Nephron progenitor cell (in vitro differentiated cells): ENCODE measurements around the gene ALK.
A peak's percentile ranks its signal among the peaks of the same experiment; 100 is the strongest.

Source experiments
- DNase-seq: peaks from one replicate; pipeline ENCODE4 v3.0.0; 2021
- H3K27ac Mint-ChIP-seq: 2 replicates; pipeline ENCODE4 v1.8.0; 2021; ENCODE audit warnings: mild to moderate bottlenecking, moderate library complexity, mixed read lengths
- H3K27me3 Mint-ChIP-seq: 2 replicates; pipeline ENCODE4 v1.8.0; 2021; ENCODE audit warnings: mild to moderate bottlenecking, low read depth, mixed read lengths; ENCODE audit not compliant: poor library complexity
- H3K36me3 Mint-ChIP-seq: 2 replicates; pipeline ENCODE4 v1.8.0; 2021; ENCODE audit warnings: low read depth, mixed read lengths
- H3K4me1 Mint-ChIP-seq: 2 replicates; pipeline ENCODE4 v1.8.0; 2021; ENCODE audit warnings: mixed read lengths
- H3K4me3 Mint-ChIP-seq: 2 replicates; pipeline ENCODE4 v1.8.0; 2021; ENCODE audit warnings: mild to moderate bottlenecking, moderate library complexity, mixed read lengths
- H3K9me3 Mint-ChIP-seq: 2 replicates; pipeline ENCODE4 v1.8.0; 2021; ENCODE audit warnings: mild to moderate bottlenecking, moderate library complexity, mixed read lengths
- CTCF ChIP-seq: fragments of 200-600 bp; sonication (generic); IDR thresholded peaks from 2 replicates; pipeline ENCODE4 v1.5.0; 2021; ENCODE audit warnings: antibody characterized with exemption

Gene ALK

GRCh38 chr2:29920130-29920577 is 1.2 kb downstream of the ALK start:
- H3K36me3 Mint-ChIP-seq: no peaks in the 10 kb centered on the region

GRCh38 chr2:29918941-29919340 is 2.4 kb downstream of the ALK start:
- Mint-ChIP-seq H3K27ac (no peak overlapping the region), H3K36me3 (no peaks in the 10 kb centered on the region), H3K9me3 (no peaks in the 10 kb centered on the region), H3K27me3 (peaks cover 72% of the 10 kb centered on the region), H3K4me1 (peaks cover 11% of the 10 kb centered on the region), H3K4me3 (no peak overlapping the region)
- TF ChIP-seq CTCF: no peak
- DNase-seq: no peak

More at GRCh38 chr2:29920130-29920577, 1.2 kb downstream of the ALK start:
- H3K27me3 Mint-ChIP-seq: peaks cover 66% of the 10 kb centered on the region
- peak; percentile 99 for DNase-seq
- peaks cover 11% of the 10 kb centered on the region for H3K4me1 Mint-ChIP-seq
- no peak for TF ChIP-seq CTCF
- no peaks in the 10 kb centered on the region for H3K9me3 Mint-ChIP-seq
- no peak overlapping the region for H3K27ac Mint-ChIP-seq
- H3K4me3 Mint-ChIP-seq: no peak overlapping the region

- no peaks in the 10 kb centered on the region for H3K9me3 Mint-ChIP-seq
- DNase-seq: no peak
- peaks cover 11% of the 10 kb centered on the region for H3K4me1 Mint-ChIP-seq
- H3K36me3 Mint-ChIP-seq: no peaks in the 10 kb centered on the region
- TF ChIP-seq CTCF: no peak
- H3K27ac Mint-ChIP-seq: no peak overlapping the region
- H3K4me3 Mint-ChIP-seq: no peak overlapping the region
- peaks cover 80% of the 10 kb centered on the region for H3K27me3 Mint-ChIP-seq
These were observed 3.6 kb downstream of the ALK start for GRCh38 chr2:29917781-29918180.

- H3K27ac Mint-ChIP-seq: no peak overlapping the region
- H3K4me1 Mint-ChIP-seq: peaks cover 11% of the 10 kb centered on the region
- H3K9me3 Mint-ChIP-seq: no peaks in the 10 kb centered on the region
- peaks cover 77% of the 10 kb centered on the region for H3K27me3 Mint-ChIP-seq
- no peak for DNase-seq
- no peaks in the 10 kb centered on the region for H3K36me3 Mint-ChIP-seq
- H3K4me3 Mint-ChIP-seq: no peak overlapping the region
- no peak for TF ChIP-seq CTCF
These were observed 4.8 kb downstream of the ALK start for GRCh38 chr2:29916571-29916970.

- Mint-ChIP-seq H3K4me1 (no peaks in the 10 kb centered on the region), H3K9me3 (no peaks in the 10 kb centered on the region)
- no peak for DNase-seq
These were observed 10.4 kb downstream of the ALK start for GRCh38 chr2:29910960-29911359.

More at GRCh38 chr2:29910960-29911359, 10.4 kb downstream of the ALK start:
- H3K36me3 Mint-ChIP-seq: no peaks in the 10 kb centered on the region
- no peak for TF ChIP-seq CTCF
- H3K4me3 Mint-ChIP-seq: no peak overlapping the region
- H3K27ac Mint-ChIP-seq: no peak overlapping the region
- H3K27me3 Mint-ChIP-seq: peaks cover 32% of the 10 kb centered on the region
